ENCODE results near the gene APAF1.

- TF ChIP-seq CTCF (conservative IDR thresholded peaks at IDR 0.05; ENCODE audit: low read length), result no peak
- no peak for TF ChIP-seq EZH2phosphoT487 (IDR thresholded peaks at IDR 0.05; ENCODE audit: borderline replicate concordance, low read depth, low read length)
Observed at GRCh38 chr12:98751580-98752115, 106.6 kb downstream of the APAF1 start.

Measured in OCI-LY7 (cell line).